Breast epithelium (tissue), 3 donors: Measurements from ENCODE around the gene ACAA2.

Experiments
- POLR2A ChIP-seq: fragments of 450-650 bp; IDR thresholded peaks from one replicate; pipeline ENCODE4 v1.6.1; 2016; ENCODE audit warnings: antibody characterized with exemption, mild to moderate bottlenecking, moderate library complexity
- POLR2AphosphoS5 ChIP-seq, 3 donors: sonication (generic); formaldehyde crosslinking; IDR thresholded peaks; one replicate each; pipeline ENCODE4 v1.6.1; 2017; ENCODE audit warnings: antibody characterized with exemption in 3 of 3
- TF ChIP-seq, protein P1 (sequence below), 3 donors: fragments of 450-650 bp; IDR thresholded peaks; one replicate each; pipeline ENCODE4 v1.5.1; 2016 to 2017; ENCODE audit warnings: antibody characterized with exemption in 3 of 3, mild to moderate bottlenecking in 3 of 3, moderate library complexity in 3 of 3

GRCh38 chr18:49851624-49852023 is 38.3 kb upstream of the ACAA2 start:
- TF ChIP-seq, protein P1, sequence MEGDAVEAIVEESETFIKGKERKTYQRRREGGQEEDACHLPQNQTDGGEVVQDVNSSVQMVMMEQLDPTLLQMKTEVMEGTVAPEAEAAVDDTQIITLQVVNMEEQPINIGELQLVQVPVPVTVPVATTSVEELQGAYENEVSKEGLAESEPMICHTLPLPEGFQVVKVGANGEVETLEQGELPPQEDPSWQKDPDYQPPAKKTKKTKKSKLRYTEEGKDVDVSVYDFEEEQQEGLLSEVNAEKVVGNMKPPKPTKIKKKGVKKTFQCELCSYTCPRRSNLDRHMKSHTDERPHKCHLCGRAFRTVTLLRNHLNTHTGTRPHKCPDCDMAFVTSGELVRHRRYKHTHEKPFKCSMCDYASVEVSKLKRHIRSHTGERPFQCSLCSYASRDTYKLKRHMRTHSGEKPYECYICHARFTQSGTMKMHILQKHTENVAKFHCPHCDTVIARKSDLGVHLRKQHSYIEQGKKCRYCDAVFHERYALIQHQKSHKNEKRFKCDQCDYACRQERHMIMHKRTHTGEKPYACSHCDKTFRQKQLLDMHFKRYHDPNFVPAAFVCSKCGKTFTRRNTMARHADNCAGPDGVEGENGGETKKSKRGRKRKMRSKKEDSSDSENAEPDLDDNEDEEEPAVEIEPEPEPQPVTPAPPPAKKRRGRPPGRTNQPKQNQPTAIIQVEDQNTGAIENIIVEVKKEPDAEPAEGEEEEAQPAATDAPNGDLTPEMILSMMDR (IDR thresholded peaks at IDR 0.05) = no peak
- TF ChIP-seq POLR2A = no peak
- TF ChIP-seq POLR2AphosphoS5 (IDR thresholded peaks at IDR 0.05) = no peak
